Gastrocnemius medialis (tissue), 4 donors: ENCODE measurements around the gene PTPRE.

Experiments used
- CTCF ChIP-seq, 5 experiments: fragments of 450-650 bp in 3 of 5; fragments of 200-600 bp in 2 of 5; sonication (generic) in 2 of 5; IDR thresholded peaks in 4 of 5; conservative IDR thresholded peaks in 1 of 5; 1 replicate in 4 of 5; 2 replicates in 1 of 5; pipeline ENCODE4 v1.5.1; 2016 to 2019; ENCODE audit warnings: antibody characterized with exemption in 5 of 5, mild to moderate bottlenecking in 3 of 5, moderate library complexity in 3 of 5
- POLR2A ChIP-seq, 2 donors: fragments of 450-650 bp; IDR thresholded peaks; one replicate each; pipeline ENCODE4 v1.6.1; 2017; ENCODE audit warnings: antibody characterized with exemption in 2 of 2, mild to moderate bottlenecking in 2 of 2, moderate library complexity in 2 of 2

- TF ChIP-seq CTCF (IDR thresholded peaks at IDR 0.05 in 4 of 5, conservative IDR thresholded peaks at IDR 0.05 in 1 of 5), result peak; percentile 50 to 85 (median 70)
- no peak for TF ChIP-seq POLR2A (IDR thresholded peaks at IDR 0.05)
Observed at GRCh38 chr10:128069351-128070051, 162.6 kb downstream of the PTPRE start.
